Gastroesophageal sphincter (tissue), 3 donors: ENCODE measurements around the gene ETS1.

Experiments
- EP300 ChIP-seq: sonication (generic); formaldehyde crosslinking; IDR thresholded peaks from one replicate; pipeline ENCODE4 v1.6.1; 2017; ENCODE audit warnings: antibody characterized with exemption, mild to moderate bottlenecking
- POLR2A ChIP-seq, 2 donors: fragments of 450-650 bp; IDR thresholded peaks; one replicate each; pipeline ENCODE4 v1.6.1; 2017; ENCODE audit warnings: antibody characterized with exemption in 2 of 2, mild to moderate bottlenecking in 2 of 2, moderate library complexity in 1 of 2
- POLR2AphosphoS5 ChIP-seq: sonication (generic); formaldehyde crosslinking; IDR thresholded peaks from one replicate; pipeline ENCODE4 v1.6.1; 2017; ENCODE audit warnings: antibody characterized with exemption
- TF ChIP-seq, protein P1 (sequence below), 4 experiments: fragments of 200-600 bp in 2 of 4; fragments of 450-650 bp in 2 of 4; sonication (generic) in 1 of 4; IDR thresholded peaks; one replicate each; pipeline ENCODE4 v1.5.1; 2017 to 2019; ENCODE audit warnings: antibody characterized with exemption in 4 of 4, mild to moderate bottlenecking in 2 of 4, moderate library complexity in 2 of 4

DNA sequence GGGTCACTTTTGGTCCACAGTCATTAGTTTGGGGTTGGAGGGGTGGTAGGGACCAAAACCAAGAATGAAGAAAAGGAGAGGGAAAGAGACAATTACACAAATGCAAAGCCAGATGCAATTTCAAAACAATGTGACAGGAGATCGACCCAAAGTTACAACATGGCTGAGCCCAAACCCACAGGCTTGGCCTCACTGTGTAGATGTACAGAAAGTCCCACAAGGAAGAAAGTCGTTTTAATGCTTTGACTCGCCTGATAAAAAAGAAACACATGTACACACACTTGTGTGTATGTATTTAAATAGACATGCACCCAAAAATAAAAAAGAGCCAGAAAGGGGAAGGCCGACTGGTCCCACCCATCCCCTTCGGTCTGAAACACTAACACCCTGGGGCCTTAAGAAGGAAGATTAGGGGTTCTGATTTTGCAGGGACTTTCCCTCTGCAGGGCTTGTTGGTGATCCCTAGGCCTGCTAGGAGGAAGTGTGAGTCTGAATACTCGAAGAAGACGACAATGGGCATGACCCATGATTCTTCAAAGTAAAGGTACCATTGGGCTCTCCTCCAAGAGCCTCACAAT lies 104.1 kb downstream of the ETS1 start:
- TF ChIP-seq, protein P1, sequence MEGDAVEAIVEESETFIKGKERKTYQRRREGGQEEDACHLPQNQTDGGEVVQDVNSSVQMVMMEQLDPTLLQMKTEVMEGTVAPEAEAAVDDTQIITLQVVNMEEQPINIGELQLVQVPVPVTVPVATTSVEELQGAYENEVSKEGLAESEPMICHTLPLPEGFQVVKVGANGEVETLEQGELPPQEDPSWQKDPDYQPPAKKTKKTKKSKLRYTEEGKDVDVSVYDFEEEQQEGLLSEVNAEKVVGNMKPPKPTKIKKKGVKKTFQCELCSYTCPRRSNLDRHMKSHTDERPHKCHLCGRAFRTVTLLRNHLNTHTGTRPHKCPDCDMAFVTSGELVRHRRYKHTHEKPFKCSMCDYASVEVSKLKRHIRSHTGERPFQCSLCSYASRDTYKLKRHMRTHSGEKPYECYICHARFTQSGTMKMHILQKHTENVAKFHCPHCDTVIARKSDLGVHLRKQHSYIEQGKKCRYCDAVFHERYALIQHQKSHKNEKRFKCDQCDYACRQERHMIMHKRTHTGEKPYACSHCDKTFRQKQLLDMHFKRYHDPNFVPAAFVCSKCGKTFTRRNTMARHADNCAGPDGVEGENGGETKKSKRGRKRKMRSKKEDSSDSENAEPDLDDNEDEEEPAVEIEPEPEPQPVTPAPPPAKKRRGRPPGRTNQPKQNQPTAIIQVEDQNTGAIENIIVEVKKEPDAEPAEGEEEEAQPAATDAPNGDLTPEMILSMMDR (IDR thresholded peaks at IDR 0.05) = no peak
- TF ChIP-seq POLR2A (IDR thresholded peaks at IDR 0.05) (no peak), POLR2AphosphoS5 (no peak), EP300 (no peak)
